C4-2B (cell line): ENCODE results near the gene NINL.
A peak's percentile ranks its signal among the peaks of the same experiment; 100 is the strongest.

ENCODE experiments used
- H3K27ac ChIP-seq: fragments of 450-650 bp; 2 replicates; pipeline ENCODE4 v1.5.1; 2017
- ZFX ChIP-seq: fragments of 450-650 bp; IDR thresholded peaks from 2 replicates; pipeline ENCODE4 v1.6.1; 2017
- TF ChIP-seq, protein P1 (sequence below): fragments of 450-650 bp; conservative IDR thresholded peaks from 2 replicates; pipeline ENCODE4 v1.5.1; 2017; ENCODE audit warnings: mild to moderate bottlenecking

The NINL gene

DNA sequence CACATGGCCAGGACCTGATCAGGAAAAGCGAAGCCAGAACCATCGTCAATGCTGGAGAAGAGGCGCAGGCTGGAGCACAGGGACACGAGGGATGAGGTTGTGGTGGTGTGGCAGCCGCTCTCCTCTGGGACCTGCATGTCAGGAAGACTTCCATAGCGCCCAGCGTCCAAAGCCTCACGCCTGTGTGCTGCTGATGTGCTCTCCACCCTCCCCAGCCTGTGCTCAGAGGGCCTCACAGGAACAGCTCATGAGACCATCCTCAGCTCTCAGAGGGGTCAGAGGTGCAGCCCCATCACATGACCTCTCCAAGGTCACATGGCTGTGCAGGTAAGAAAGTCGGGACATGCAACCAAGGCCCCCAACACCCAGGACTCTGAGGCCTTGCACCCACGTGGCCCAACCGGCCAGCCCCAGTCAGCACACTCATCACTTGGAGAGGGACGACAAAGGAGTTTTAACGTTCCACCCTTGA, 84.4 kb downstream of the NINL start:
- no peak overlapping the region for H3K27ac ChIP-seq
- TF ChIP-seq, protein P1, sequence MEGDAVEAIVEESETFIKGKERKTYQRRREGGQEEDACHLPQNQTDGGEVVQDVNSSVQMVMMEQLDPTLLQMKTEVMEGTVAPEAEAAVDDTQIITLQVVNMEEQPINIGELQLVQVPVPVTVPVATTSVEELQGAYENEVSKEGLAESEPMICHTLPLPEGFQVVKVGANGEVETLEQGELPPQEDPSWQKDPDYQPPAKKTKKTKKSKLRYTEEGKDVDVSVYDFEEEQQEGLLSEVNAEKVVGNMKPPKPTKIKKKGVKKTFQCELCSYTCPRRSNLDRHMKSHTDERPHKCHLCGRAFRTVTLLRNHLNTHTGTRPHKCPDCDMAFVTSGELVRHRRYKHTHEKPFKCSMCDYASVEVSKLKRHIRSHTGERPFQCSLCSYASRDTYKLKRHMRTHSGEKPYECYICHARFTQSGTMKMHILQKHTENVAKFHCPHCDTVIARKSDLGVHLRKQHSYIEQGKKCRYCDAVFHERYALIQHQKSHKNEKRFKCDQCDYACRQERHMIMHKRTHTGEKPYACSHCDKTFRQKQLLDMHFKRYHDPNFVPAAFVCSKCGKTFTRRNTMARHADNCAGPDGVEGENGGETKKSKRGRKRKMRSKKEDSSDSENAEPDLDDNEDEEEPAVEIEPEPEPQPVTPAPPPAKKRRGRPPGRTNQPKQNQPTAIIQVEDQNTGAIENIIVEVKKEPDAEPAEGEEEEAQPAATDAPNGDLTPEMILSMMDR = no peak
- TF ChIP-seq ZFX = no peak

DNA sequence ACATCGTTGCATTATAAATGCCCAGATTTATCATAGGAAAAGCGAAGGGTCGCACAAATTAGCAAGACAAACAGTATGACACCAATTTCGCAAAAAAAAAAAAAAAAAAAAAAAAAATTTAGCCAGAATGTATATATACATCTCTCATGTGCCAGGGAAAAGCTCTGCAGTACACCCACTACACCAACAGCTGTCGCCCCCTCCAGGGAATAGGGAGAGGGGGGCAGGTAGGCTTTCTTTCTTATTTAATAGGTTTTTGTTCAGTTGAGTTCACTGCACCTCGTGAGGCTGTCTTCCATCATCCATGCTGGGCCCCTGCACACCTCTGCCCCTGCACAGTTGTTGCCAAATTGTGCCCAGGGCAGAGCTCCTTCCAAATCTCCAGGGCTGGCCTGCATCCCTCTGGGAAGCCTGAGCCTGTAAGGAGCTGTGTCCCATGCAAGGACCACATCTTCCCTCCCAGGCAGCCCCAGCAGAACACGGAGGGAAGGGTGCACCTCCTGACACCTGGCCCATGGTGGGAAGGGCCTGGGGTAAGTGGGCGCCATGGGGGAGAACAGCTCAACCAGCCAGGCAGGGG, 85.4 kb downstream of the NINL start:
- TF ChIP-seq ZFX = no peak
- no peak overlapping the region for H3K27ac ChIP-seq

DNA sequence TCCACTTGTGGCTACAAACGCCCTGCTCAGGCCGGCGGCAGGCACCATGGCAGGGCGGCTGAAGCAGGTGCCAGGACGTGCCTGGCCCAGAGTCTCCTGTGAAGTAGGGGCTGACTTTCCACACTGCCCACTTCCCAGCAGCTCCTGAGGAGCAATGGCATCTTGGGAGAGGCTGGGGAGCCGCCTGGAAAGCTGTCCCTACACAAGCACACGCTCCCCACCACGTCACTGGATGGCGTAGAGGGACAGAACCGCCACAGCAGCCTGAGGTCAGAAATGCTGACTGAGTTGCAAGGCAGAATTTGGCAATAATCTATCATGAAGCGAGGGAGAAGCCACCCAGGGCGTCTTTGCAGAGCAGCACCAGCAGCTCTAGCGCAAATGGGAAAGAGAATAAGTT, 86.3 kb downstream of the NINL start:
- no peak overlapping the region for H3K27ac ChIP-seq
- TF ChIP-seq, protein P1 = no peak

DNA sequence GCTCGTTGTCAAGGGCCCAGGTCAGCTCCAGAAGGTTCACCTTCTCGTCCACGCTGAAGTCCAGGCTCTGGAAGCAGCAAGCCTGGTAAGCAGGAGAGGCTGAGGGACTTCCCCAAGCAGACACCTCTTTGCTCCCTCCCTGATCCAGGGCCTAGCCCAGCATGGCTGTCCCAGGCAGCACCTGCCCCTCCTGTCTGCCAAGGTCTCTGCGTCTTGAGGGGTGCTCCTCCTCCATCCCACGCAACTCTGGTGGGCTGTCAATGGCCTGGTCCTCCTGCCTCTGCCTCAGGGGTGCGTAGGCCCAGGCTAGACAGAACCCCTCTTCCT, 87.1 kb downstream of the NINL start:
- TF ChIP-seq, protein P1 = no peak
- no peak for TF ChIP-seq ZFX
- no peak overlapping the region; the same call in 1 of the 2 replicates for H3K27ac ChIP-seq

DNA sequence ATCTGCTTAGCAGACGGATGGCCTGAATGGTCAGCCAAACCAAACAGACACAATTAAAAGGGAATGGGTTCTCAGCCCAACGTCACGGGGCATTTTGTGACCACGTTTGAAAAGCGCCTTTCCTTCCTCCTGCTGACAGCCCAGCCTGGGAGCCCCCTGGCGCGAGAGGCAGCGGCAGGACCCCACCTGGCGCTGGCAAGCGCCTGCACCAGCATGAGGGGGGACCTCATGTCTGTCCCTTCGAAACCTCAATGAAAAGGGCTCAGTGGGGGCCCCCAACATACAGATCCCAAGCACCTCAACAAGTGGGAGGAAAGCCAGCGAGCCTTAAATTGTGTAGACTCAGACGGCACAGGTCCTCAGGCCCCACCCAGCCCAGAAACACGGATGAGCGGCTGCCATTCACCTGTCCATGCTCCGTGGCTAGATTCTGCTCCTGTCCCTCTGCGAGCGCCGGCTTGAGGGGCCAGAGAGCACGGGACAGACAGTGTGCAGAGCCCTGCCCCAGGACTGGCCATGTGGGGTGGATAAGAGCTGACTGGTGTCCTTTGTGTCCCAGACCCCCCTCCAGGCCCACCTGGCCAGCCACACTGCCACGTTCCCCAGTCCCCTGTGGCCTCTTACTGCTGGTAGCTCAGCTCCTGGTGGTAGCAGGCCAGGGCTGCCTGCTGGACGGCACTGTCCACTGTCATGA, 87.6 kb downstream of the NINL start:
- TF ChIP-seq, protein P1 = no peak
- no peak for TF ChIP-seq ZFX
- peak overlapping the region; percentile 74 for H3K27ac ChIP-seq

DNA sequence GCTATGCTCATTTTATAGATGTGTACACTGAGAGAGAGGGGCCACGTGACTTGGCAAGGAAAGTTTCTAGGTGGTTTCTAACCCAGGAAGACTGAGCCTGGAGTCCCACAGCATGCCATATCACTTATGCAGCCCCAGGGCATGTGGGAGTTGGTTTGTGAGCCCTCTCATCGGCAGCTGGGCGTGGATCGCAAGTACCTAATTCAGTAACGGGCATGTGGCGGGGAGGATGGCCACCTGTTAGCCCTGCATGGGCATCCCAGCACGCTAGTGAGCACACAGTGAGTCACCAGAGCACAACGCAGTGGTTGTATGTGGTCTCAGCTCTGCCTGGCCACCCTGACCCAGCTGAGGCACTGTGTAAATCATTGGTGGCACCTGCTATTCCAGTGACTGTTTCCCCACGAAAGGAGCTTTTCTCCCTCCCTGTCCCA, 88.3 kb downstream of the NINL start:
- TF ChIP-seq, protein P1 = no peak
- TF ChIP-seq ZFX = no peak
- peak overlapping the region; percentile 74 for H3K27ac ChIP-seq

DNA sequence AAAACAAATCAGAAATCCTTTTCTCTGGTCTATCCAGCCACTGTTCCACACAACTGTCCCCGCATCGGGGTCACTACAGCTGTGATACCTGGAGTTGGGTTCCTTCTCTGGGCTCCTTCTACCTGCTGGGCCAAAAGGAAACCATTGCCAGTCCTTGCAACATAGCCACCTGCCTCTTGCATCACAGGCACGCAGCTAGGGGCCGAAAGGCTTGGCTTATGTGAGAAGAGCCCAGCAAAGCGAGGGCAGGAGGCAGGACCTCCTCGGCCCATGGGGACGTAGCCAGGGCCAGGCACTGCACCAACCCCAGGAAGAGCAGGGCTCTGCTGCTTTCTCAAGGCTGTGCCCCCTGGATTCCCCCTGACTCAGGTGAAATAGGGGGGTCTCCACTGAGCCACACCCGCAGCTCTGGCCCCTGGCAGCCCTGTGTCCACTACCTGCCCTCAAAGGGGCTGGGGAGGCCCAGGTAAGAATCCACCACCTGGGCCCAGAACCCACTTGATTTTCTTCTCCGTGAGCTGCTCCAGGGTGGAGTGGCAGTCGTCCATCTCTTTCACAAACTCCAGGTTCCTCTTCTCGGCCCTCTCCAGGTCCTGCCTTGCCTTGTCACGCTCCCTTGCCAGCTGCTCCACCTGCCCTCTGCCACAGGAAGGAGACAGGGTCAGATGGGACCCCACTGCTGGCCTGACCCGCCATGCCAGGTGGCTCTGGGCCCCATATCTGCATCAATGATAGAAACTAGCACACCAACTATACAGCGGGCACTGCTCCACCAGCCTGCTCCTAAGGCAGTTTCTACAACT, 89.0 kb downstream of the NINL start:
- H3K27ac ChIP-seq = peak overlapping the region; percentile 74
- TF ChIP-seq, protein P1 = no peak
- TF ChIP-seq ZFX = no peak
